NCI-H510A treated with DMSO at 0.1 percent for 48 hours (cell line): ENCODE data around the gene CEP112.

ENCODE experiments used
- DNase-seq: peaks from one replicate; lab custom pipeline; 2025; lab: John Stamatoyannopoulos, UW

CEP112 gene

GRCh38 chr17:66076546-66077190 is 115.3 kb downstream of the CEP112 start:
- DNase-seq: no peak

- no peak for DNase-seq
Measured at GRCh38 chr17:66073384-66073783, 118.5 kb downstream of the CEP112 start.

- no peak for DNase-seq
Measured at GRCh38 chr17:66063686-66064085, 128.2 kb downstream of the CEP112 start.

GRCh38 chr17:66056148-66056547 is 135.8 kb downstream of the CEP112 start:
- no peak for DNase-seq

GRCh38 chr17:66054242-66054641 is 137.7 kb downstream of the CEP112 start:
- no peak for DNase-seq

- no peak for DNase-seq
Measured at GRCh38 chr17:66044083-66044482, 147.8 kb downstream of the CEP112 start.

GRCh38 chr17:66043419-66043818 is 148.5 kb downstream of the CEP112 start:
- no peak for DNase-seq

GRCh38 chr17:66040402-66040801 is 151.5 kb downstream of the CEP112 start:
- DNase-seq: no peak

- no peak for DNase-seq
Measured at GRCh38 chr17:66038125-66038524, 153.8 kb downstream of the CEP112 start.

GRCh38 chr17:66037221-66037620 is 154.7 kb downstream of the CEP112 start:
- no peak for DNase-seq

- no peak for DNase-seq
Measured at GRCh38 chr17:66032082-66032712, 159.7 kb downstream of the CEP112 start.

- no peak for DNase-seq
Measured at GRCh38 chr17:66025551-66025950, 166.4 kb downstream of the CEP112 start.

GRCh38 chr17:66021757-66022156 is 170.2 kb downstream of the CEP112 start:
- no peak for DNase-seq

GRCh38 chr17:66018786-66019185 is 173.1 kb downstream of the CEP112 start:
- DNase-seq: peak; percentile 80

GRCh38 chr17:66016231-66016630 is 175.7 kb downstream of the CEP112 start:
- DNase-seq: no peak

GRCh38 chr17:66008680-66009079 is 183.3 kb downstream of the CEP112 start:
- no peak for DNase-seq

GRCh38 chr17:66006654-66007053 is 185.3 kb downstream of the CEP112 start:
- no peak for DNase-seq

- no peak for DNase-seq
Measured at GRCh38 chr17:66002812-66003211, 189.1 kb downstream of the CEP112 start.

GRCh38 chr17:66002063-66002585 is 189.8 kb downstream of the CEP112 start:
- no peak for DNase-seq

GRCh38 chr17:66000216-66000615 is 191.7 kb downstream of the CEP112 start:
- DNase-seq: no peak

- DNase-seq: no peak
Measured at GRCh38 chr17:65998675-65999074, 193.3 kb downstream of the CEP112 start.

- DNase-seq: no peak
Measured at GRCh38 chr17:65994679-65995078, 197.3 kb downstream of the CEP112 start.

- DNase-seq: no peak
Measured at GRCh38 chr17:65994114-65994513, 197.8 kb downstream of the CEP112 start.

- DNase-seq: no peak
Measured at GRCh38 chr17:65990593-65990992, 201.3 kb downstream of the CEP112 start.
